HT1080 (cell line): ENCODE measurements around the gene KLKB1. TPM values are rescaled to one million over a fixed set of nuclear protein-coding genes. Genes with fewer than 3 reads are reported as not detected.
"Not testable (repeated sequence)": the region's sequence is repeated elsewhere in the genome, so short reads cannot be mapped to it uniquely, and the experiment has no call there.

Source experiments
- DNase-seq: peaks from one replicate; pipeline ENCODE4 v3.0.0-alpha.2; 2015; ENCODE audit warnings: low read depth
- total RNA-seq: library from RNA; depleted of rRNA; stranded (reverse); fragments of >200 nt; shearing (Covaris generic); gene quantifications from 2 replicates; pipeline ENCODE4 v1.2.3, GENCODE V29; 2014

The KLKB1 gene
- total RNA-seq, 1 experiment from 2014 or later, result not detected

GRCh38 chr4:186264660-186265059 lies 37.4 kb downstream of the KLKB1 start:
- no peak for DNase-seq

- not testable (repeated sequence) for DNase-seq
Observed at GRCh38 chr4:186265250-186265649, 37.9 kb downstream of the KLKB1 start.

- no peak for DNase-seq
Observed at GRCh38 chr4:186265683-186266652, 38.7 kb downstream of the KLKB1 start, which contains the start of gene F11. TSS of gene F11 (plus strand) at chr4:186266189. CDS start at chr4:186267137, 948 bp downstream.

- DNase-seq, result no peak
Observed at GRCh38 chr4:186266729-186267456, 39.6 kb downstream of the KLKB1 start.

GRCh38 chr4:186271081-186271678 lies 43.9 kb downstream of the KLKB1 start:
- DNase-seq, result no peak

- DNase-seq, result no peak
Observed at GRCh38 chr4:186272699-186273391, 45.5 kb downstream of the KLKB1 start.

- not testable (repeated sequence) for DNase-seq
Observed at GRCh38 chr4:186273392-186273789, 46.1 kb downstream of the KLKB1 start.

- no peak for DNase-seq
Observed at GRCh38 chr4:186283311-186283710, 56.0 kb downstream of the KLKB1 start.

GRCh38 chr4:186285147-186285546 lies 57.8 kb downstream of the KLKB1 start:
- no peak for DNase-seq

- DNase-seq, result no peak
Observed at GRCh38 chr4:186286581-186286980, 59.3 kb downstream of the KLKB1 start.

GRCh38 chr4:186291256-186291890 lies 64.1 kb downstream of the KLKB1 start:
- no peak for DNase-seq

GRCh38 chr4:186294160-186294559 lies 66.9 kb downstream of the KLKB1 start:
- DNase-seq, result no peak

GRCh38 chr4:186296481-186296880 lies 69.2 kb downstream of the KLKB1 start:
- no peak for DNase-seq

- DNase-seq, result peak; percentile 51
Observed at GRCh38 chr4:186297013-186297645, 69.8 kb downstream of the KLKB1 start.

GRCh38 chr4:186298031-186298647 lies 70.8 kb downstream of the KLKB1 start:
- no peak for DNase-seq

- no peak for DNase-seq
Observed at GRCh38 chr4:186299291-186299690, 72.0 kb downstream of the KLKB1 start.

GRCh38 chr4:186300659-186301390 lies 73.5 kb downstream of the KLKB1 start:
- no peak for DNase-seq

GRCh38 chr4:186304216-186304615 lies 76.9 kb downstream of the KLKB1 start:
- DNase-seq, result no peak
